Measurements from ENCODE around the gene TSPYL2.
A peak's percentile ranks its signal among the peaks of the same experiment; 100 is the strongest.

Gene TSPYL2

GRCh38 chrX:53080628-53081580 lies 1.3 kb upstream of the TSPYL2 start:
- no peak for DNase-seq (ENCODE audit: low read depth in 2 of 2)

- no peak for DNase-seq (ENCODE audit: low read depth in 2 of 2)
Measured at GRCh38 chrX:53082773-53083616, 828 bp downstream of the TSPYL2 start.

- DNase-seq (ENCODE audit: low read depth in 2 of 2), result no peak
Measured at GRCh38 chrX:53084043-53084570, 1.9 kb downstream of the TSPYL2 start.

GRCh38 chrX:53084863-53085262 lies 2.7 kb downstream of the TSPYL2 start:
- DNase-seq (ENCODE audit: low read depth in 2 of 2), result no peak

- no peak for DNase-seq (ENCODE audit: low read depth in 2 of 2)
Measured at GRCh38 chrX:53085661-53086229, 3.6 kb downstream of the TSPYL2 start.

- DNase-seq (ENCODE audit: low read depth in 2 of 2), result no peak
Measured at GRCh38 chrX:53086464-53086863, 4.3 kb downstream of the TSPYL2 start.

GRCh38 chrX:53087388-53087831 lies 5.2 kb downstream of the TSPYL2 start:
- DNase-seq (ENCODE audit: low read depth in 2 of 2), result no peak

GRCh38 chrX:53088136-53088974 lies 6.2 kb downstream of the TSPYL2 start:
- DNase-seq (ENCODE audit: low read depth in 2 of 2), result peak; percentile 59 to 79

GRCh38 chrX:53089224-53089842 lies 7.2 kb downstream of the TSPYL2 start:
- no peak for DNase-seq (ENCODE audit: low read depth in 2 of 2)

GRCh38 chrX:53089925-53090324 lies 7.8 kb downstream of the TSPYL2 start:
- DNase-seq (ENCODE audit: low read depth in 2 of 2), result no peak

- DNase-seq (ENCODE audit: low read depth in 2 of 2), result no peak
Measured at GRCh38 chrX:53091354-53091753, 9.2 kb downstream of the TSPYL2 start.

- DNase-seq (ENCODE audit: low read depth in 2 of 2), result peak in 1 of 2 donors; percentile 29
Measured at GRCh38 chrX:53093177-53093655, 11.0 kb downstream of the TSPYL2 start.

- peak; percentile 43 to 65 for DNase-seq (ENCODE audit: low read depth in 2 of 2)
Measured at GRCh38 chrX:53093748-53094581, 11.8 kb downstream of the TSPYL2 start, which contains the start of gene KANTR. Gene KANTR, plus strand, starts transcription at chrX:53094142. Its CDS starts 30,131 bp downstream, at chrX:53124273.

- DNase-seq (ENCODE audit: low read depth in 2 of 2), result no peak
Measured at GRCh38 chrX:53094582-53094905, 12.4 kb downstream of the TSPYL2 start.

GRCh38 chrX:53095796-53096195 lies 13.6 kb downstream of the TSPYL2 start:
- DNase-seq (ENCODE audit: low read depth in 2 of 2), result no peak

GRCh38 chrX:53114864-53115549 lies 32.8 kb downstream of the TSPYL2 start:
- no peak for DNase-seq (ENCODE audit: low read depth in 2 of 2)

- no peak for DNase-seq (ENCODE audit: low read depth in 2 of 2)
Measured at GRCh38 chrX:53115550-53115874, 33.3 kb downstream of the TSPYL2 start.

- DNase-seq (ENCODE audit: low read depth in 2 of 2), result no peak
Measured at GRCh38 chrX:53116101-53116500, 33.9 kb downstream of the TSPYL2 start.

- no peak for DNase-seq (ENCODE audit: low read depth in 2 of 2)
Measured at GRCh38 chrX:53122013-53122412, 39.8 kb downstream of the TSPYL2 start.

Measured in activated CD8-positive, alpha-beta memory T cell treated with anti-CD3 and anti-CD28 coated beads for 4 hours (primary cell).